ENCODE data around the gene CEL. TPM values are rescaled to one million over a fixed set of nuclear protein-coding genes. Genes with fewer than 3 reads are reported as not detected.
"Not testable (repeated sequence)": the region's sequence is repeated elsewhere in the genome, so short reads cannot be mapped to it uniquely, and the experiment has no call there.

CEL gene
- total RNA-seq, 3 donors from 2014 or later = 0.87 to 1.6 (median 1.4) TPM

DNA sequence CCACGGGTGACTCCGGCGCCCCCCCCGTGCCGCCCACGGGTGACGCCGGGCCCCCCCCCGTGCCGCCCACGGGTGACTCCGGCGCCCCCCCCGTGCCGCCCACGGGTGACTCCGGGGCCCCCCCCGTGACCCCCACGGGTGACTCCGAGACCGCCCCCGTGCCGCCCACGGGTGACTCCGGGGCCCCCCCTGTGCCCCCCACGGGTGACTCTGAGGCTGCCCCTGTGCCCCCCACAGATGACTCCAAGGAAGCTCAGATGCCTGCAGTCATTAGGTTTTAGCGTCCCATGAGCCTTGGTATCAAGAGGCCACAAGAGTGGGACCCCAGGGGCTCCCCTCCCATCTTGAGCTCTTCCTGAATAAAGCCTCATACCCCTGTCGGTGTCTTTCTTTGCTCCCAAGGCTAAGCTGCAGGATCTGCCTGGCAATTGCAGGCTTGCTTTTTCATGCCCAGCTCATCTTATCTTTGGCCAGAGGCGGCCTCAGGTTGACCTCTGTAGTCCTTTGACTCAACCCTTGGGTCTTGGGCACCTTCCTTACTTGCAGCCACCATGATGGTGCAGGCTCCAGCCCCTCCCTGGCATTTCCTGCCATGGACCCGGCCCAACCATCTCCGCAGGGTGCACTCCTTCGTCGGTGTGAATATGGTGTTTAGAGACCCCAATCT lies 9.8 kb downstream of the CEL start:
- Histone ChIP-seq H3K4me3 (no peak overlapping the region), H3K36me3 (ENCODE audit: low read depth) (no peaks in the 10 kb centered on the region), H3K9me3 (no peaks in the 10 kb centered on the region), H3K4me1 (ENCODE audit: low read depth) (no peaks in the 10 kb centered on the region)
- DNase-seq (no peak), ATAC-seq (no peak)
- TF ChIP-seq, protein P1, sequence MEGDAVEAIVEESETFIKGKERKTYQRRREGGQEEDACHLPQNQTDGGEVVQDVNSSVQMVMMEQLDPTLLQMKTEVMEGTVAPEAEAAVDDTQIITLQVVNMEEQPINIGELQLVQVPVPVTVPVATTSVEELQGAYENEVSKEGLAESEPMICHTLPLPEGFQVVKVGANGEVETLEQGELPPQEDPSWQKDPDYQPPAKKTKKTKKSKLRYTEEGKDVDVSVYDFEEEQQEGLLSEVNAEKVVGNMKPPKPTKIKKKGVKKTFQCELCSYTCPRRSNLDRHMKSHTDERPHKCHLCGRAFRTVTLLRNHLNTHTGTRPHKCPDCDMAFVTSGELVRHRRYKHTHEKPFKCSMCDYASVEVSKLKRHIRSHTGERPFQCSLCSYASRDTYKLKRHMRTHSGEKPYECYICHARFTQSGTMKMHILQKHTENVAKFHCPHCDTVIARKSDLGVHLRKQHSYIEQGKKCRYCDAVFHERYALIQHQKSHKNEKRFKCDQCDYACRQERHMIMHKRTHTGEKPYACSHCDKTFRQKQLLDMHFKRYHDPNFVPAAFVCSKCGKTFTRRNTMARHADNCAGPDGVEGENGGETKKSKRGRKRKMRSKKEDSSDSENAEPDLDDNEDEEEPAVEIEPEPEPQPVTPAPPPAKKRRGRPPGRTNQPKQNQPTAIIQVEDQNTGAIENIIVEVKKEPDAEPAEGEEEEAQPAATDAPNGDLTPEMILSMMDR (IDR thresholded peaks at IDR 0.05) = no peak
- intact Hi-C loops (cut with DNase I, micrococcal nuclease) = no loop called here

DNA sequence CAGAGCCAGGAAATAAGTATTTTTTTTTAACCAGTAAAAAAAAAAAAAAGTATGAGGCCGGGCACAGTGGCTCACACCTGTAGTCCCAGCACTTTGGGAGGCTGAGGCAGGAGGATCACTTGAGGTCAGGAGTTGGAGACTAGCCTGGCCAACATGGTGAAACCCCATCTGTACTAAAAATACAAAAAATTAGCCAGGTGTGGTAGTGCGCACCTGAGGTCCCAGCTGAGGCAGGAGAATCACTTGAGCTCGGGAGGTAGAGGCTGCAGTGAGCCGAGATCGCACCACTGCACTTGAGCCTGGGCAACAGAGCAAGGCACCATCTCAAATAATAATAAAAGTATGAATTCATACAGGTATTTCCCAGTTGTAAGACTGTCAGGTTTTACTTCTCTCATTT lies 10.4 kb downstream of the CEL start:
- H3K36me3 ChIP-seq (ENCODE audit: low read depth); H3K4me1 ChIP-seq (ENCODE audit: low read depth); intact Hi-C loops (cut with DNase I, micrococcal nuclease); DNase-seq; H3K9me3 ChIP-seq; H3K4me3 ChIP-seq; ATAC-seq: not testable (repeated sequence)

GRCh38 chr9:133073086-133074014 lies 11.6 kb downstream of the CEL start:
- H3K4me3 ChIP-seq = no peak overlapping the region
- no peaks in the 10 kb centered on the region for H3K36me3 ChIP-seq (ENCODE audit: low read depth)
- H3K4me1 ChIP-seq (ENCODE audit: low read depth) = no peaks in the 10 kb centered on the region
- intact Hi-C loops (cut with DNase I, micrococcal nuclease) = no loop called here
- ATAC-seq = no peak
- TF ChIP-seq, protein P1 (IDR thresholded peaks at IDR 0.05) = no peak
- DNase-seq = no peak
- H3K9me3 ChIP-seq = no peaks in the 10 kb centered on the region

- no peaks in the 10 kb centered on the region for H3K36me3 ChIP-seq (ENCODE audit: low read depth)
- no peak for DNase-seq
- H3K9me3 ChIP-seq = no peaks in the 10 kb centered on the region
- ATAC-seq = peak; percentile 25
- no peaks in the 10 kb centered on the region for H3K4me1 ChIP-seq (ENCODE audit: low read depth)
- TF ChIP-seq, protein P1 (IDR thresholded peaks at IDR 0.05) = no peak
- no peak overlapping the region for H3K4me3 ChIP-seq
- intact Hi-C loops (cut with DNase I, micrococcal nuclease) = no loop called here
Measured at GRCh38 chr9:133074111-133074651, 12.4 kb downstream of the CEL start.

DNA sequence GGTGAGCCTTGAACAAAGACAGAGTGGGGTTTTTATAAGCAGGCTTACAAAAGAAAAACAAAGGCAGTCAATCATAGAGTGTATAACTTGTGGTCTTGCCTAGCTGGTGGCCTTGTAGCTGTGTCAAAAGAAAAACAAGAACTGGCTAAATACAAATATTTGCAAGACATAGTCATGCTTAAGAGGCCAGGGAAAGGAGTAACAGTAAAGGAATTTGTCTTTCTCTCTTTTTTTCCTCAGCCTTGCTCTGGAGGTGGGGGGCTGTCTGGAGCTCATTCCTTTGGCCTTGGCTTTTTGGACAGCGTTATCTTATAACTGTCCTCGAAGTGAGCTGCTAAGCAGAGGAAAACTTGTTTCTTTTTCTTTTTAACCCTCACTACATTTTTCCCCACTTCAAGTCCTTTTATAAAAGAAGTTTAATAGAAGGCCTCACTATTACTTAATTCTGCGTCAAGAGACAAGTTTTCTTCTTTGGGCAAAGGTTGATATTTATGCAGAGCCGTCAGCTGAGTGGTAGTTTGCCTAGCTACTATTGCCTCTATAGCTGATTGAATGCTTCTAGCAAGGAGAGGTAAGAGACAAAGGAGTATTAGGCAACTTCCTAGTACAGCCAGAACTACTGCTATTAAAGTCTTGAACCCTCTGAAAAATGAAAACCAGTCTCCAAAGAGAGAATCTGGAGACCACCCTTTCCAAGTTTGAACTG lies 14.3 kb downstream of the CEL start:
- ATAC-seq = no peak
- DNase-seq = no peak
- Histone ChIP-seq H3K9me3 (no peaks in the 10 kb centered on the region), H3K4me1 (ENCODE audit: low read depth) (no peaks in the 10 kb centered on the region), H3K4me3 (no peak overlapping the region), H3K36me3 (ENCODE audit: low read depth) (no peaks in the 10 kb centered on the region)
- TF ChIP-seq, protein P1 (IDR thresholded peaks at IDR 0.05) = no peak
- intact Hi-C loops (cut with DNase I, micrococcal nuclease) = no loop called here

Measured in mucosa of descending colon (tissue), 3 donors.